GM21717 (cell line): ENCODE results near the gene RGS17.

ENCODE experiments used
- ATAC-seq: cut with Tn5 transposase; IDR thresholded peaks from one replicate; pipeline ENCODE4 v1.9.1; 2021; ENCODE audit warnings: mild to moderate bottlenecking, moderate library complexity; ENCODE audit not compliant: unreplicated experiment

The RGS17 gene

DNA sequence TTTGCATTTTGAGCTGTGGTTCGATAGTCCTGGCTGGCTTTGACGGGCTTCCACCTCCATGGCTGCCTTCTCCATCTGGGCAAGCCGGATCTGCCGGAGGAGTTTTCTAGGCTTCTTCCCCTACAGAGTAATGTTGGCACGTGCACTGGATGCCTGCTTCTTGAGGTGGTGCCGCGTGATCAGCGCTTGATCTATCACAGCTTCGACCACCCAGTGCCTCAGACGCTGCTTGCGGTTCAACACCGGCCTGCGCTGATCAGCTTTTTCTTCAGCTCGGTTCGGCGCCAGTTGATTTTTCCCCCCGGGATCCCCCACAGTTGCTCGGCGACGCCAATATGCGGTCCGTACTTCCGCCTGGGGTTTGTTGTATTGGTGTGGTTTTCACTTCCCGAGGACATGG is 171.7 kb downstream of the RGS17 start:
- ATAC-seq, result no peak

GRCh38 chr6:152957796-152958195 is 173.3 kb downstream of the RGS17 start:
- no peak for ATAC-seq
